ENCODE data around the gene GRIK2.

Gene GRIK2

DNA sequence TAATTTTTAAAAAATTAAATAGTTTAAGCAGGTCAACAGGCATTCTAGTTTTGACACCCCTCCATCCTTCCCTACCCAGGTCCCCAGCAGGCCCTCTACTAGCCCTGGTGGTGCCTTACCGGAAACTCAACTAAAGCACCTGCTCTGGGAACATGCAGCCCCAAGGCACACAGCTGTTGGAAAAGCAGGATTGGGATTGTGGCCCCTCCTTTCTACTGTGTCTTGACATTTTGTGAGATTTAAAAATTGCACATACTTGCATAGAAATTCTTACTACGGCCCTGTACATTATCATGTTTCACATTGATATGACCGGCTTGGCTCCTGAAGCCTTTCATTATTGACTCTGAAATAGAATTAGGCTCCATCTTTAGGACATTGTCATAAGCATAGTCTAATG, 423.2 kb downstream of the GRIK2 start:
- no peak for DNase-seq

- peak in 1 of 3 donors; percentile 3 for DNase-seq
Measured at GRCh38 chr6:101818051-101818450, 424.5 kb downstream of the GRIK2 start.

GRCh38 chr6:101824551-101825345, 431.2 kb downstream of the GRIK2 start:
- no peak for DNase-seq

DNA sequence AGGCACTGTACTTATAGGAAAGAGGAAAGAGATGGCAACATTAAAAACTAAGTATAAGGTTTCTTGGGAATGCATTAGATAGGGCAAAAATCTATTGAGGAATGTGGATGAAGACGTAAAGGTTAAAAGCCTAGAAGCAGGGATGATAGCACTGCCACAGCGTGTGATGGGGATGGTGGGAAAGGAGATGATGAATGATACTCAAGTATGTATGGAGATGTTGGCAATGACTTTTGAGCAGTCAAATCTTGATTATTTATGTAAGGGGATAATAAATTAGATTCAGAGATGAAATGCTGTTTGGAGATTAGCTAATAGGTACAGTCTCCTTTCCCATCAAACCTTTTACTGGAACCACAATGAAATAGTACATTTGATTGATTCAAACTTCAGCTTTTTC, 432.8 kb downstream of the GRIK2 start:
- DNase-seq = no peak

DNA sequence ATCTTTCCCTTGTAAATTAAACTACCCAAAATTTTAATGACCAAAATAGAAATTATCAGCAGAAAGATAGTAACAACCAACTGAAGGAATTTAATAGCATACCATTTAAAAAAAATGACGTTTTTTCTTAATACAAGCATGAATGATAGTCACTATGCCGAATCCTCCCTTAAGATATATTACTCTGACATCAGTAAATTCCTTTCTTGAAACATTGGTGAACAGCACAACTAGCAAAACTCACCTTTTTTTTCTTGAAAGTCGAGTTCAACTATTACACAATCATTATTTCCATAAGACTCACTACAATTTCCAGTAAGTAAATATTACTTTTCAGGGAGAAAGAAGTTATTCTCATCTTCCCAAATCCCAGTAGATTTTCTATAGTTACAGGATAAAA, 433.2 kb downstream of the GRIK2 start:
- no peak for DNase-seq

DNA sequence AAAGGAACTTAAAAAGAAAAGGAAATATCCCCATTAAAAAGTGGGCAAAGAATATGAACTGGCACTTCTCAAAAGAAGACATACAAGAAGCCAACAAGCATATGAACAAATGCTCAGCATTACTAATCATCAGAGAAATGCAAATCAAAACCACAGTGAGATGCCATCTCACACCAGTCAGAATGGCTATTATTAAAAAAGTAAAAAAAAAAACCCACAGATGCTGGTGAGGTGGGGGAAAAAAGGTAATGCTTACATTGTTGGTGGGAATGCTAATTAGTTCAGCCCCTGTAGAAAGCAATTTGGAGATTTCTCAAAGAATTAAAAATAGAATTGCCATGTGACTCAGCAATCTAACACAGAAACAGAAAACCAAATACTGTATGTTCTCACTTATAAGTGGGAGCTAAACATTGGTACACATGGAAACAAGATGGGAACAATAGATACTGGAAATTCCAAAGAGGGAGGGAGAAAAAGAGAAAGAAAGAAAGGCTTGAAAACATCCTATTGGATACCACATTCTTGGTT, 437.1 kb downstream of the GRIK2 start:
- no peak for DNase-seq

- DNase-seq = no peak
Measured at GRCh38 chr6:101832371-101832770, 438.9 kb downstream of the GRIK2 start.

GRCh38 chr6:101840100-101840499, 446.6 kb downstream of the GRIK2 start:
- DNase-seq = no peak

GRCh38 chr6:101845172-101845571, 451.7 kb downstream of the GRIK2 start:
- no peak for DNase-seq

- DNase-seq = no peak
Measured at GRCh38 chr6:101845621-101846020, 452.1 kb downstream of the GRIK2 start.

DNA sequence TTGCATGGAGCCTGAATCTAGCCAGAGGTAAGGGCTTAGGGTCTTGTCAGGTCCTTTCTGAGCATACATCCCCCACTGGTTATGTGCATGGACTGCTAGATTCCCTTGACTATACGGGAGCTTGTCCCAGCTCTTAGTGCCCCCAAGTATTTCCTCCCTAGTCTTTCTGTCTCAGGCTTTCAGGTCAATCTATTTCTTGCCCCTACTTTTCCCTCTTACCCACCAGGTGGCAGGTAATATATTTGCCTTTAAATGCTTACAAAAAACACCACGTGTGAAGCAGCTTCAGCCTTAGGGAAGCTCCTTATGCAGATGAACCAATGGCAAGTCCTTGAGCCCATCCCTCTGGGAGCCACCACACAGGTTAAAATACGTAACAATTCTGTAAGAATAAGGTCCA, 454.2 kb downstream of the GRIK2 start:
- no peak for DNase-seq

GRCh38 chr6:101851911-101852310, 458.4 kb downstream of the GRIK2 start:
- DNase-seq = no peak

DNA sequence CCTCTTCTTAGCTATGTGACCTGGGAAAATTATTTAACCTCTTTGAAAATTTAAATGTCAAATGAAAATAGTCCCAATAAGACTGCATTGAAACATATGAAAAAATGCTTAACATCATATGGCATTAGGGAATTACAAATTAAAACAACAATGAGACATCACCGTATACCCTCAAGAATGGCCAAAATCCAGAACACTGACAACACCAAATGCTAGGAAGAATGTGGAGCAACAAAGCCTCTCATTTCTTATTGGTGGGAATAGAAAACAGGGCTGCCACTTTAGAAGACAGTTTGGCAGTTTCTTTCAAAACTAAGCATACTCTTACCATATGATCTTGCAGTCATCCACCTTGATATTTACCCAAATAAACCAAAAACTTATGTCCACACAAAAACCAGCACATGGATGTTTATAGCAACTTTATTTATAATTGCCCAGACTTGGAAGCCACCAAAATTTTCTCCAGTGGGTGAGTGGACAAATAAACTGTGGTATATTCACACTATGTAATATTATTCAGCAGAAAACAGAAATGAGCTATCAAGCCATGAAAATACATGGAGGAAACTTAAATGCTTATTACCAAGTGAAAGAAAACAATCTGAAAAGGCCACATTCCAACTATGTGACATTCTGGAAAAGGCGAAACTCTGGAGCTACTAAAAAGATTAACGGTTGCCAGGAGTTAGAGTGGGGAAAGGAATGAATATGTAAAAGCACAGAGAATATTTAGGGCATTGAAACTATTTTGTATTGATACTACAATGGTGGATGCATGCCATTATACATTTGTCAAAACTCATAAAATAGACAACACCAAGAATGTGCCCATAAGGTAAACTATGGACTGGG, 459.9 kb downstream of the GRIK2 start:
- no peak for DNase-seq

DNA sequence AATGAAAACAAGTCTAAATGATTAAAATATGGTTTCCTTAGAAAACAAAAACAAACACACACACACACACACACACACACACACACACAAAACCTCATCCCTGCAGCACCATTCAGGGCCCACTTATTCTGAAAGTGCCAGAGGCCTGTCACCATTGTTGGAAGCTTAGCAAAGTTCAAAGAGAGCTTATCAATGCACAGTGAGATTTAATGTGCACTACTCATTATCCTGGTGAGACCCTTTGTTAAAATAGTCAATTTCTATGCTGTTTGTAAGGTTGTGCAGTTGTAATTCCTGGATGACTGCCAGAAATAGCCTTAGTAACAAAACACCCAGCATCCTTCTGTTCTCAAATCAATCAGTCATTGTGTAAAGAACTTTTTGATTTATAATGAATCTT, 482.9 kb downstream of the GRIK2 start:
- DNase-seq = no peak

DNA sequence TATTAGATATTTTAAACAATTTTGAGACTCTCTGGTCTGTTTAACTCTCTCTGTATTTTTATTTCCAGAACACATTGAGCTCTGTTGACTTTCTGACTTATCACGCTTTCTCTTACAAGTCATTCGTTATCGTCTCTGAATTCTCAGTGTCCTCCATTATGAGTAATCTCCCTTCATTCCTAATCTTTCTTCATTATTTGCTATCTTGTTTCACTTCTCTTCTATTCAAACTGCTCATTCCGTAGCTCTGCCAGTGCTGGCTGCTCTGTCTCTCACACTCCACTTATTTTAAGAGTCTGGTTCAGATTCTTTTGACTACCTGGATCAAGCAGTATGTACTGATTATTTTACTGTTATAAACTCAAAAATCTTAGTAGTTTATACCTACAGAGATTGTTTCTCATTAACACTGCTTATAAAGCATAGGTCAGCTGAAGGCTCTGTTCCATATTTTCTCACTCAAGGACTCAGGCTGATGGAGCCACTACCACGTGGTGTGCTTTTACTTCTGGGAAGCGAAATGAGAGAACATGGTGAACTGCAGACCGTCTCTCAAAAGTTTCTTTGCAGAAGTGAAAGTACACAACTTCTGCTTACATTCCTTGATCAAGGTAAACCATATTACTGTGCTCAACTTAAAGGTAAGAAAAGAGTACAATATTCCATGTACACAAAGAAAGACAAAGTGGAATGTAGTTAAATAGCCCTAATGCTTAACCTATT, 485.2 kb downstream of the GRIK2 start:
- DNase-seq = no peak

GRCh38 chr6:101879782-101880181, 486.3 kb downstream of the GRIK2 start:
- DNase-seq = no peak

DNA sequence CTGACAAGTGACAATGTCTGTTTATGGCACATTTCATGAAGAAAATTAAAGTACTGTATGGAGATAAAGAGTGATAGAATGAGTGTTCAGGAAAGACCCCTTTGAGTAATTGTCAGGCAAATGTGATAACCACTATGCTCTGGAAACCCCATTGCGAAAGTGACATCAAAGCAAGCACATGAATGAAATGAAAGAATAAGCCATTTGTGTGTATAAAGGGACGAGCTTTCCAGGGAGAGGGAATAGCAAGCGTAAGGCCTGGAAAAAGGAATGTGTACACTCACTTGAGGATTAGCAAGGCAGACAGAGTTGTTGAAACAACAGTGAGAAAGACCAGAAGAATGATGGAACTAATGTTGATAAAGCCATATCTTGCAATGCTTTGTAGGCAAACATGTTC, 490.0 kb downstream of the GRIK2 start:
- no peak for DNase-seq

- no peak for DNase-seq
Measured at GRCh38 chr6:101887532-101887931, 494.0 kb downstream of the GRIK2 start.

- no peak for DNase-seq
Measured at GRCh38 chr6:101907356-101908217, 514.1 kb downstream of the GRIK2 start.

DNA sequence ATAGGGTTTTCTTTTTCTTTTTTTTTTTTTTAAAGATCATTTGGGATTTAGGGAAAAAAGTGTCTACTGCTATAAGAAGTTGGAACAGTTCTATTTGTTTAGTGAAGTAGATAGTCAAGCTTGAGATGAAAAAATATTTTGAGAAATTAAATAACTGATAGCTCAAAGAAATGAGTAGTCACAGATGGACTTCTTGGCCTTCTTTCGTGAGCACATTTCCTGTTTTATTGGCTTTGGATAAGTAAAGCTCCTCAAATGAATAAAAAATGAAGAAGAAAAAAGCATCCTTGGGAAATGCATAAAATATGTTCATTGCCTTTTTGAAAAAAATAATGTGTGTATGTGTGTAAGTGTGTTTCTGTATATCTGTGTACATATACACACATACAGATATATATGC, 515.9 kb downstream of the GRIK2 start:
- DNase-seq = no peak

- no peak for DNase-seq
Measured at GRCh38 chr6:101912311-101912710, 518.8 kb downstream of the GRIK2 start.

GRCh38 chr6:101918471-101918870, 525.0 kb downstream of the GRIK2 start:
- DNase-seq = no peak
